ENCODE measurements around the gene ARMC9. TPM values are rescaled to one million over a fixed set of nuclear protein-coding genes. Genes with fewer than 3 reads are reported as not detected.

Gene ARMC9
- total RNA-seq, 1 experiment from 2014 or later: 16.4 TPM

DNA sequence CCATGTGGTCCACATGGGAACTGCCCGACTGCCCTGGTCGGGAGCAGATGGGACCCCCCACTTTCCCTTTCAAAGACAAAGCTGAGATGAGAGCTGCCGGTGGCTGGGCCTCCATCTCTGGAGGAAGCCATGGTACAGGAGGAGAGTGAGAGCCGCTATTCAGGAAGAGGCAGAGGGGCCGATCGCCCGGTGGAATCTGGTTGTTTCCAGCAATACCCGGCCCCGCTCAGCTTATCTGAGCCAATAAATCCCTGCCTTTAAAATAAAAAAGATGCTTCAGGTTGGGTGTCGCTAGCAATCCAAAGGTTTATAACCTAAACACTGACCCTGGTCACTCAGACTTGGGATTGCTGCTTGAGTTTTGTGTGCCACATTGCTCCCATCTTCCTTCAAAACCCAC lies 181.9 kb downstream of the ARMC9 start:
- Histone ChIP-seq H3K36me3 (ENCODE audit: control insufficient read depth in 1 of 2, insufficient read depth in 2 of 2, low read length in 2 of 2) (no peaks in the 10 kb centered on the region; a peak in 1 of 4 replicates), H3K4me1 (ENCODE audit: control insufficient read depth in 1 of 2, insufficient read depth in 2 of 2, low read length in 2 of 2) (peaks cover 9 to 17% of the 10 kb centered on the region in 2 experiments; a peak in 3 of 4 replicates), H3K4me3 (replicated peaks in 1 of 2; ENCODE audit: low read depth in 1 of 2, low read length in 2 of 2) (no peak overlapping the region), H3K9me2 (ENCODE audit: insufficient read depth) (no peaks in the 10 kb centered on the region), H3K9me3 (ENCODE audit: control insufficient read depth in 1 of 2, insufficient read depth in 1 of 2, low read depth in 1 of 2, low read length in 2 of 2) (no peaks in the 10 kb centered on the region; a peak in 1 of 4 replicates), H4K20me1 (ENCODE audit: insufficient read depth) (no peaks in the 10 kb centered on the region), H3K27me3 (ENCODE audit: insufficient read depth, low read length) (no peaks in the 10 kb centered on the region), H3K4me2 (ENCODE audit: low read length) (no peak overlapping the region), H3K79me2 (ENCODE audit: insufficient read depth, low read length) (no peaks in the 10 kb centered on the region), H2AFZ (ENCODE audit: low read depth, low read length, poor library complexity, severe bottlenecking) (no peak overlapping the region), H3K9ac (ENCODE audit: low read length) (no peak overlapping the region), H3K27ac (ENCODE audit: low read depth, low read length) (no peak overlapping the region)
- intact Hi-C loops (cut with micrococcal nuclease): no loop called here
- BruUV-seq (replicated peaks): no TSS peak
- ChIA-PET CTCF (no interaction called here), POLR2A (no interaction called here), RAD21 (ENCODE audit: low non-redundant PET in 1 of 2, low total read pairs in 2 of 2, uncharacterized antibody in 2 of 2, unreplicated experiment in 2 of 2) (no interaction called here)
- ATAC-seq (no peak), DNase-seq (ENCODE audit: low read depth, low spot score) (no peak)
- TF ChIP-seq TCF7L2 (IDR thresholded peaks at IDR 0.05; ENCODE audit: borderline replicate concordance, extremely low read depth, insufficient read depth, insufficient read length): no peak
- TF ChIP-seq SRF (IDR thresholded peaks at IDR 0.05; ENCODE audit: low read depth): no peak
- no peak for TF ChIP-seq EZH2 (IDR thresholded peaks at IDR 0.05)
- no peak for TF ChIP-seq EGR1 (IDR thresholded peaks at IDR 0.05; ENCODE audit: low read depth)
- TF ChIP-seq RAD21 (IDR thresholded peaks at IDR 0.05; ENCODE audit: low read depth): no peak
- no peak for TF ChIP-seq EZH2phosphoT487 (IDR thresholded peaks at IDR 0.05; ENCODE audit: borderline replicate concordance)
- TF ChIP-seq FOSL1 (IDR thresholded peaks at IDR 0.05; ENCODE audit: low read depth): no peak
- TF ChIP-seq CTCF (IDR thresholded peaks at IDR 0.05 in 2 of 3, conservative IDR thresholded peaks at IDR 0.05 in 1 of 3; ENCODE audit: borderline replicate concordance in 1 of 3, insufficient read depth in 1 of 3, low read depth in 2 of 3, low read length in 2 of 3): no peak
- TF ChIP-seq YY1 (IDR thresholded peaks at IDR 0.05; ENCODE audit: extremely low read depth, insufficient replicate concordance, low read depth, low read length): no peak
- no peak for TF ChIP-seq SP1 (IDR thresholded peaks at IDR 0.05; ENCODE audit: low read depth)
- TF ChIP-seq SIN3A (IDR thresholded peaks at IDR 0.05; ENCODE audit: low read depth): no peak
- TF ChIP-seq, protein P1, sequence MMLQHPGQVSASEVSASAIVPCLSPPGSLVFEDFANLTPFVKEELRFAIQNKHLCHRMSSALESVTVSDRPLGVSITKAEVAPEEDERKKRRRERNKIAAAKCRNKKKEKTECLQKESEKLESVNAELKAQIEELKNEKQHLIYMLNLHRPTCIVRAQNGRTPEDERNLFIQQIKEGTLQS (IDR thresholded peaks at IDR 0.05): no peak
- TF ChIP-seq CBX3 (IDR thresholded peaks at IDR 0.05; ENCODE audit: low read depth): no peak
- no peak for TF ChIP-seq CEBPB (IDR thresholded peaks at IDR 0.05; ENCODE audit: low read depth)
- TF ChIP-seq ZNF274 (IDR thresholded peaks at IDR 0.05; ENCODE audit: low read depth, low read length): no peak
- TF ChIP-seq, protein P2, sequence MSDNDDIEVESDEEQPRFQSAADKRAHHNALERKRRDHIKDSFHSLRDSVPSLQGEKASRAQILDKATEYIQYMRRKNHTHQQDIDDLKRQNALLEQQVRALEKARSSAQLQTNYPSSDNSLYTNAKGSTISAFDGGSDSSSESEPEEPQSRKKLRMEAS (IDR thresholded peaks at IDR 0.05): no peak
- no peak for TF ChIP-seq ELF1 (IDR thresholded peaks at IDR 0.05; ENCODE audit: borderline replicate concordance, low read depth)
- TF ChIP-seq ZBTB33 (IDR thresholded peaks at IDR 0.05; ENCODE audit: extremely low read depth, insufficient replicate concordance, low read length): no peak
- no peak for TF ChIP-seq POLR2A (IDR thresholded peaks at IDR 0.05; ENCODE audit: borderline replicate concordance, extremely low read depth, insufficient read depth, insufficient read length)
